ENCODE measurements around the gene COL6A1. TPM values are rescaled to one million over a fixed set of nuclear protein-coding genes. Genes with fewer than 3 reads are reported as not detected.

Gene COL6A1
- total RNA-seq, 1 experiment from 2014 or later: 19.7 TPM

DNA sequence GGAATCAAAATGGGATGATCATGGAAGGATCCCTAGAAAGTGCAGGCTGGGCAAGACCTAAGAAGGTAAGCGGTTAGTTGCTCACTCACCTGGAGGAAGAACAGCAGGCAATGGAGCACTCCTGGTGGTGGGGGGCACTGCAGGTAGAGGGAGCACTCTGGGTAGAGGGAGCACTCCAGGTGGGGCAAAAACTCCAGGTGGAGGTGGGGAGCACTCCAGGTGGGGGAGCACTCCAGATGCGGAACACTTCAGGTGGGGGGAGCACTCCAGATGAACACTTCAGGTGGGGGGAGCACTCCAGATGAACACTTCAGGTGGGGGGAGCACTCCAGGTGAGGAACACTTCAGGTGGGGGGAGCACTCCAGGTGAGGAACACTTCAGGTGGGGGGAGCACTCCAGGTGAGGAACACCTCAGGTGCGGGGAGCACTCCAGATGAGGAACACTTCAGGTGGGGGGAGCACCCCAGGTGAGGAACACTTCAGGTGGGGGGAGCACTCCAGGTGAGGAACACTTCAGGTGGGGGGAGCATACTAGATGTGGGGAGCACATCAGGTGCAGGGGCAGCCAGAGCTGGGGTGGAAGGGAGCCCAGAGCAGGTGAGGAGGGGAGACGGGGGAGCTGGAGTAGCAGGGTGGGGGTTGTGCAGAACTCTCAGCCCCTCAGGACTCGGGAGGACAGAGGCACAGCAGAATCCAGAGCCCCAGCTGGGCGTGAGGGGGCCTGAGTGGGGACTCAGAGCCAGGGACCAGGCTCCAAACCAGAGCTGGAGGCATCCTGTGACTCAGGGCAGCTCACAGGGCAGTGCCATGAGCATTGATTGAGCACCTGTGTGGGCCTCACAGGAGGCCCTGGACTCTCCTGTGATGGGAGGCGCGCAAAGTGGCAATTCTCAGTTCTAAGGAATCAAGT lies 37.7 kb upstream of the COL6A1 start:
- TF ChIP-seq, protein P1, sequence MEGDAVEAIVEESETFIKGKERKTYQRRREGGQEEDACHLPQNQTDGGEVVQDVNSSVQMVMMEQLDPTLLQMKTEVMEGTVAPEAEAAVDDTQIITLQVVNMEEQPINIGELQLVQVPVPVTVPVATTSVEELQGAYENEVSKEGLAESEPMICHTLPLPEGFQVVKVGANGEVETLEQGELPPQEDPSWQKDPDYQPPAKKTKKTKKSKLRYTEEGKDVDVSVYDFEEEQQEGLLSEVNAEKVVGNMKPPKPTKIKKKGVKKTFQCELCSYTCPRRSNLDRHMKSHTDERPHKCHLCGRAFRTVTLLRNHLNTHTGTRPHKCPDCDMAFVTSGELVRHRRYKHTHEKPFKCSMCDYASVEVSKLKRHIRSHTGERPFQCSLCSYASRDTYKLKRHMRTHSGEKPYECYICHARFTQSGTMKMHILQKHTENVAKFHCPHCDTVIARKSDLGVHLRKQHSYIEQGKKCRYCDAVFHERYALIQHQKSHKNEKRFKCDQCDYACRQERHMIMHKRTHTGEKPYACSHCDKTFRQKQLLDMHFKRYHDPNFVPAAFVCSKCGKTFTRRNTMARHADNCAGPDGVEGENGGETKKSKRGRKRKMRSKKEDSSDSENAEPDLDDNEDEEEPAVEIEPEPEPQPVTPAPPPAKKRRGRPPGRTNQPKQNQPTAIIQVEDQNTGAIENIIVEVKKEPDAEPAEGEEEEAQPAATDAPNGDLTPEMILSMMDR (conservative IDR thresholded peaks at IDR 0.05; ENCODE audit: low read depth, low read length): no peak
- no peak for TF ChIP-seq EZH2 (IDR thresholded peaks at IDR 0.05; ENCODE audit: borderline replicate concordance, low read depth, low read length, poor library complexity, severe bottlenecking)
- BruUV-seq (replicated peaks): no TSS peak
- intact Hi-C loops (cut with micrococcal nuclease; ENCODE audit: unreplicated experiment): no loop called here
- ChIA-PET CTCF (no interaction called here), POLR2A (ENCODE audit: low non-redundant PET) (no interaction called here)
- no peaks in the 10 kb centered on the region for H3K4me1 ChIP-seq (ENCODE audit: insufficient read depth, low read length, poor library complexity, severe bottlenecking)
- H3K9me3 ChIP-seq (ENCODE audit: low read depth, low read length, poor library complexity, severe bottlenecking): no peaks in the 10 kb centered on the region
- no peak overlapping the region for H3K4me3 ChIP-seq (ENCODE audit: low read depth, low read length, poor library complexity, severe bottlenecking)
- H3K27me3 ChIP-seq (replicated peaks; ENCODE audit: insufficient read depth, low read depth, low read length, poor library complexity): no peaks in the 10 kb centered on the region
- H3K36me3 ChIP-seq (ENCODE audit: insufficient read depth, low read length, poor library complexity, severe bottlenecking): no peaks in the 10 kb centered on the region
- no peak overlapping the region for H3K27ac ChIP-seq (ENCODE audit: low read depth, low read length, poor library complexity, severe bottlenecking)
- DNase-seq (ENCODE audit: low spot score): no peak

DNA sequence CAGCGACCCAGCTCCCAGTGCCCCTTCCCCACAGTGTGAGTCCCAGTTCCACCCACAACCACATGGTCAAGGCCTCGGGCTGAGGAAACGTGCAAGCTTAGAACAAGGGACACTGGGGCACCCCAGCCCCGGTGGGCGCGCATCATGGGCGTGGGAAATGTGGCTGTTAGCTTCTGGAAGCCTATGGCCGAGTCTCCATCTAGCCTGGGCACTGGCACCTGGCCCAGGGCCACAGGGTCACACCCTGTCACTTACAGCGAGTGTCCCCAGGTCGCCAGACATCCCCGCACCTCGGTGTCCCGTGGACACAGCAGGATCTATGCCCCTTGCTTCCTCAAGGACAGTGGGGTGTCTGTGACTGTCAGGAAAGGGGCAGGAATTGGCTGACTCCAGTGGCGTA lies 37.0 kb upstream of the COL6A1 start:
- Histone ChIP-seq H3K27me3 (replicated peaks; ENCODE audit: insufficient read depth, low read depth, low read length, poor library complexity) (no peaks in the 10 kb centered on the region), H3K4me3 (ENCODE audit: low read depth, low read length, poor library complexity, severe bottlenecking) (no peak overlapping the region), H3K27ac (ENCODE audit: low read depth, low read length, poor library complexity, severe bottlenecking) (no peak overlapping the region), H3K36me3 (ENCODE audit: insufficient read depth, low read length, poor library complexity, severe bottlenecking) (no peaks in the 10 kb centered on the region), H3K4me1 (ENCODE audit: insufficient read depth, low read length, poor library complexity, severe bottlenecking) (no peaks in the 10 kb centered on the region), H3K9me3 (ENCODE audit: low read depth, low read length, poor library complexity, severe bottlenecking) (no peaks in the 10 kb centered on the region)
- BruUV-seq (replicated peaks): no TSS peak
- no peak for DNase-seq (ENCODE audit: low spot score)
- CTCF ChIA-PET: no interaction called here
- intact Hi-C loops (cut with micrococcal nuclease; ENCODE audit: unreplicated experiment): no loop called here
- no peak for TF ChIP-seq EZH2 (IDR thresholded peaks at IDR 0.05; ENCODE audit: borderline replicate concordance, low read depth, low read length, poor library complexity, severe bottlenecking)
- TF ChIP-seq, protein P1 (conservative IDR thresholded peaks at IDR 0.05; ENCODE audit: low read depth, low read length): no peak
- POLR2A ChIA-PET (ENCODE audit: low non-redundant PET): no interaction called here

DNA sequence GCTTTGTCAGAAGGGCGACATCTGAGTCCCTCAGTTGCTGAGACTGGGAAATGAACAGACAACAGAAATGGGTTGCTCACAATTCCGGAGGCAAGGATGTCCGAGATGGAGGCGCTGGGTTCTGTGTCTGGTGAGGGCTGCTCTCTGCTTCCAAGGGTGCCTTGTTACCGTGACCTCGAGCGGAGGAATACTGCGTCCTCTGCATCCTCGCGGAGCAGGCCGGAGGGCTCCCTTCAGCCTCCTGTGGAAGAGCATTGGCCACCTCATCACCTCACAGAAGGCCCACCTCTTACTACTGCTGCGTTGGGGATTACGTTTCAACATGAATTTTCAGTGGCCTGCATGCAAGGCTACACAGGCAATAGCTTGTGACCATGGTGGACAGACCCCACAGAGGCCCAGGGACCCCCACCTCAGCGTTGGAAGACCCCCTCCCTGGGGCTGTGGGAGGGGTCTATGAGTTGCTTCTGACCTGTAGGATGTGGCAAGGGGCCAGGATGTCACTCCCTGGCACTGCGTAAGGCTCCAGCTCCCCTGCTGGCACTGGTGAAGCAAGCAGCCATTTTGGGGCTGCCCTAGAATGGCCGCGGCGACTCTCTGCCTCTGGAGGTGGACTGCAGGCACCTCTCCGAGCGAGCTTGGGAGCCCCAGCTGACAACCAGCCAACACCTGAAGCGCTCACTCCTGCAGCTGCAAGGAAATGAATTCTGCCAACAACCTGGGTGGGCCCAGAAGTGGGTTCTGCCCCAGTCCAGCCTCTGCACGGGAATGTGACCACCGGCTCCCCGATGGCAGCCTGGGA lies 36.3 kb upstream of the COL6A1 start:
- TF ChIP-seq, protein P1 (conservative IDR thresholded peaks at IDR 0.05; ENCODE audit: low read depth, low read length): no peak
- no peak for TF ChIP-seq EZH2 (IDR thresholded peaks at IDR 0.05; ENCODE audit: borderline replicate concordance, low read depth, low read length, poor library complexity, severe bottlenecking)
- Histone ChIP-seq H3K9me3 (ENCODE audit: low read depth, low read length, poor library complexity, severe bottlenecking) (no peaks in the 10 kb centered on the region), H3K27me3 (replicated peaks; ENCODE audit: insufficient read depth, low read depth, low read length, poor library complexity) (no peaks in the 10 kb centered on the region), H3K4me1 (ENCODE audit: insufficient read depth, low read length, poor library complexity, severe bottlenecking) (peaks cover 6% of the 10 kb centered on the region), H3K36me3 (ENCODE audit: insufficient read depth, low read length, poor library complexity, severe bottlenecking) (no peaks in the 10 kb centered on the region), H3K4me3 (ENCODE audit: low read depth, low read length, poor library complexity, severe bottlenecking) (no peak overlapping the region), H3K27ac (ENCODE audit: low read depth, low read length, poor library complexity, severe bottlenecking) (no peak overlapping the region)
- no peak for DNase-seq (ENCODE audit: low spot score)
- BruUV-seq (replicated peaks): no TSS peak
- intact Hi-C loops (cut with micrococcal nuclease; ENCODE audit: unreplicated experiment): no loop called here
- CTCF ChIA-PET: no interaction called here
- POLR2A ChIA-PET (ENCODE audit: low non-redundant PET): no interaction called here
